Neural cell (in vitro differentiated cells): ENCODE data around the gene NEURL2.

Experiments used
- EP300 ChIP-seq: fragments of 450-650 bp; conservative IDR thresholded peaks from 2 replicates; pipeline ENCODE4 v1.6.1; 2014; ENCODE audit warnings: antibody characterized with exemption, mild to moderate bottlenecking, moderate library complexity; ENCODE audit not compliant: poor library complexity, severe bottlenecking
- EZH2 ChIP-seq: fragments of 200-600, 300-800 bp; shearing (Covaris generic), sonication (generic); IDR thresholded peaks from 2 replicates; pipeline ENCODE4 v1.6.1; 2014; ENCODE audit warnings: antibody characterized with exemption, low read length, borderline replicate concordance, mild to moderate bottlenecking; ENCODE audit not compliant: insufficient read depth, poor library complexity, severe bottlenecking
- TAF1 ChIP-seq: IDR thresholded peaks from 2 replicates; pipeline ENCODE4 v1.6.1; 2012; ENCODE audit warnings: low read depth
- TF ChIP-seq, protein P1 (sequence below): fragments of 450-650 bp; IDR thresholded peaks from 2 replicates; pipeline ENCODE4 v1.5.1; 2014; ENCODE audit warnings: antibody characterized with exemption, mild to moderate bottlenecking, moderate library complexity; ENCODE audit not compliant: poor library complexity, severe bottlenecking
- TF ChIP-seq, protein P2 (sequence below): IDR thresholded peaks from 2 replicates; pipeline ENCODE4 v1.6.1; 2012; ENCODE audit warnings: borderline replicate concordance

DNA sequence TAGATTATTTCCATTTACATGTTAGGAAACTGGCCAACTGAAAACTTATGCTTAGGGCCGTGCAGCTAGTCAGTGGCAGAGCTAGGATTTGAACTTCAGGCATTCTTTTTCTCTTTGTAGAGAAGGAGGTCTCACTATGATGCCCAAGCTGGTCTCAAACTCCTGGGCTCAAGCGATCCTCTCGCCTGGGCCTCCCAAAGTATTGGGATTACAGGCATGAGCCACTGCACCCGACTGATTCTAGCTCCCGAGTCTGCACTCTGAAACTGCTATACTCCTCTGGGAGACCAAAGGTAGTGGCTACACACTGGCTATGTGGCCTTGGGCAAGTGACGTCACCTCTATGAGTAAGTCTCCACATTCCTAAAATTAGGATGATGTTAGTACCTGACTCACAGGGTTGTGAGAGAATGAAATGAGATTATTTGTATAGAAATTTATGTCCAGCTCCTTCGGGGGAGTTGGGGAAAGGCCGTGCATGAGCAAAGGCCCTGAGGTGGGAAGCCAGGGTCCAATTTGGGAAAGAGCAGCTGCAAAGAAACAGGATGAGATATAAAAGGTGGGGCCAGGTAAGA is 14.6 kb upstream of the NEURL2 start:
- TF ChIP-seq EP300 (no peak), EZH2 (no peak), TAF1 (no peak)
- TF ChIP-seq, protein P1, sequence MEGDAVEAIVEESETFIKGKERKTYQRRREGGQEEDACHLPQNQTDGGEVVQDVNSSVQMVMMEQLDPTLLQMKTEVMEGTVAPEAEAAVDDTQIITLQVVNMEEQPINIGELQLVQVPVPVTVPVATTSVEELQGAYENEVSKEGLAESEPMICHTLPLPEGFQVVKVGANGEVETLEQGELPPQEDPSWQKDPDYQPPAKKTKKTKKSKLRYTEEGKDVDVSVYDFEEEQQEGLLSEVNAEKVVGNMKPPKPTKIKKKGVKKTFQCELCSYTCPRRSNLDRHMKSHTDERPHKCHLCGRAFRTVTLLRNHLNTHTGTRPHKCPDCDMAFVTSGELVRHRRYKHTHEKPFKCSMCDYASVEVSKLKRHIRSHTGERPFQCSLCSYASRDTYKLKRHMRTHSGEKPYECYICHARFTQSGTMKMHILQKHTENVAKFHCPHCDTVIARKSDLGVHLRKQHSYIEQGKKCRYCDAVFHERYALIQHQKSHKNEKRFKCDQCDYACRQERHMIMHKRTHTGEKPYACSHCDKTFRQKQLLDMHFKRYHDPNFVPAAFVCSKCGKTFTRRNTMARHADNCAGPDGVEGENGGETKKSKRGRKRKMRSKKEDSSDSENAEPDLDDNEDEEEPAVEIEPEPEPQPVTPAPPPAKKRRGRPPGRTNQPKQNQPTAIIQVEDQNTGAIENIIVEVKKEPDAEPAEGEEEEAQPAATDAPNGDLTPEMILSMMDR: no peak
- TF ChIP-seq, protein P2, sequence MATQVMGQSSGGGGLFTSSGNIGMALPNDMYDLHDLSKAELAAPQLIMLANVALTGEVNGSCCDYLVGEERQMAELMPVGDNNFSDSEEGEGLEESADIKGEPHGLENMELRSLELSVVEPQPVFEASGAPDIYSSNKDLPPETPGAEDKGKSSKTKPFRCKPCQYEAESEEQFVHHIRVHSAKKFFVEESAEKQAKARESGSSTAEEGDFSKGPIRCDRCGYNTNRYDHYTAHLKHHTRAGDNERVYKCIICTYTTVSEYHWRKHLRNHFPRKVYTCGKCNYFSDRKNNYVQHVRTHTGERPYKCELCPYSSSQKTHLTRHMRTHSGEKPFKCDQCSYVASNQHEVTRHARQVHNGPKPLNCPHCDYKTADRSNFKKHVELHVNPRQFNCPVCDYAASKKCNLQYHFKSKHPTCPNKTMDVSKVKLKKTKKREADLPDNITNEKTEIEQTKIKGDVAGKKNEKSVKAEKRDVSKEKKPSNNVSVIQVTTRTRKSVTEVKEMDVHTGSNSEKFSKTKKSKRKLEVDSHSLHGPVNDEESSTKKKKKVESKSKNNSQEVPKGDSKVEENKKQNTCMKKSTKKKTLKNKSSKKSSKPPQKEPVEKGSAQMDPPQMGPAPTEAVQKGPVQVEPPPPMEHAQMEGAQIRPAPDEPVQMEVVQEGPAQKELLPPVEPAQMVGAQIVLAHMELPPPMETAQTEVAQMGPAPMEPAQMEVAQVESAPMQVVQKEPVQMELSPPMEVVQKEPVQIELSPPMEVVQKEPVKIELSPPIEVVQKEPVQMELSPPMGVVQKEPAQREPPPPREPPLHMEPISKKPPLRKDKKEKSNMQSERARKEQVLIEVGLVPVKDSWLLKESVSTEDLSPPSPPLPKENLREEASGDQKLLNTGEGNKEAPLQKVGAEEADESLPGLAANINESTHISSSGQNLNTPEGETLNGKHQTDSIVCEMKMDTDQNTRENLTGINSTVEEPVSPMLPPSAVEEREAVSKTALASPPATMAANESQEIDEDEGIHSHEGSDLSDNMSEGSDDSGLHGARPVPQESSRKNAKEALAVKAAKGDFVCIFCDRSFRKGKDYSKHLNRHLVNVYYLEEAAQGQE: no peak
